ENCODE measurements around the gene PHF2.

The PHF2 gene

DNA sequence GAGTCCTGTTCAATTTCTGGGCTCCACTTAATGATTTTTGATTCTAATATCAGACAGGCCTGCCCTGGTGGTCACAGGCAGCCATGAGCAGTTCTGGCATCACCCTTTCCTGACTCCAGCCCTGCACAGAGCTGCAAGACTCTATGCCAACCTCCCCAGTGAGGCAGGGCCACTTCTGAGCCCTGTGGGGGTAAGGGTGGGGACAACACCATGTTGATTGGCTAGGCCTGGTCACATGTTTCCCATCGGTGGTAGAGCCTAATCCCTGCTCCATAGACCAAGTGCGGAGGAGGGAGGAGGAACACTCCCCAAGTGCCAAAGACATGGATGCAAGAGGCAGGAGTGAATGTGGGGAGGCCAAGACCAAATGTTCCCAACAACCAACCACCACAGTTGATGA lies 134.6 kb downstream of the PHF2 start:
- no peaks in the 10 kb centered on the region for H3K27me3 ChIP-seq (ENCODE audit: control insufficient read depth, insufficient read depth, low read length)
- no peaks in the 10 kb centered on the region for H3K4me1 ChIP-seq (ENCODE audit: control insufficient read depth, insufficient read depth, low read length)

DNA sequence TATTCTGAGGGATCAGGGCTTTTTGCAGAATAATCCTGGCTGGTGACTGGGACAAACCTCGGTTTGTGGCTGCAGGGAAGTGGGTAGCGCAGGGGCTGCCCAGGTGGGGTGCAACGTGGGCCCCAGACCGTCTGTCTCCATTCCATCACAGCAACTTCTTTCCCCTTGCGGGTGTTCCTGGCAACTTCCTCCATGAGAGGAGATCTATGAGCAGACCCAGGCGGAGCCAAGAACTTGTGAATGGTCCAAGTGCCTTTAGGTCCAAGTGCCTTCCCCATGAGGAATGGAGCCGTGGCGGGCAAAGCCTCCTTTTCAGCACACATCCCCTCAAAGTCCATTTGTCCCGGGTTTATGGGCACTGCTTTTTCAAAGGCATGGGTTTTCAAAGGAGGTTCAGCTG lies 136.5 kb downstream of the PHF2 start:
- Histone ChIP-seq H3K4me1 (ENCODE audit: control insufficient read depth, insufficient read depth, low read length) (no peaks in the 10 kb centered on the region), H3K36me3 (ENCODE audit: control insufficient read depth, insufficient read depth, low read length) (no peaks in the 10 kb centered on the region), H3K9ac (ENCODE audit: low read length) (no peak overlapping the region), H3K27me3 (ENCODE audit: control insufficient read depth, insufficient read depth, low read length) (no peaks in the 10 kb centered on the region), H3K9me3 (ENCODE audit: control insufficient read depth, low read length) (no peaks in the 10 kb centered on the region), H3K4me3 (ENCODE audit: low read length) (no peak overlapping the region)

More for the DNA sequence above, 134.6 kb downstream of the PHF2 start:
- no peak overlapping the region for H3K4me3 ChIP-seq (ENCODE audit: low read length)
- no peak overlapping the region for H3K9ac ChIP-seq (ENCODE audit: low read length)
- no peaks in the 10 kb centered on the region for H3K9me3 ChIP-seq (ENCODE audit: control insufficient read depth, low read length)
- no peaks in the 10 kb centered on the region for H3K36me3 ChIP-seq (ENCODE audit: control insufficient read depth, insufficient read depth, low read length)

DNA sequence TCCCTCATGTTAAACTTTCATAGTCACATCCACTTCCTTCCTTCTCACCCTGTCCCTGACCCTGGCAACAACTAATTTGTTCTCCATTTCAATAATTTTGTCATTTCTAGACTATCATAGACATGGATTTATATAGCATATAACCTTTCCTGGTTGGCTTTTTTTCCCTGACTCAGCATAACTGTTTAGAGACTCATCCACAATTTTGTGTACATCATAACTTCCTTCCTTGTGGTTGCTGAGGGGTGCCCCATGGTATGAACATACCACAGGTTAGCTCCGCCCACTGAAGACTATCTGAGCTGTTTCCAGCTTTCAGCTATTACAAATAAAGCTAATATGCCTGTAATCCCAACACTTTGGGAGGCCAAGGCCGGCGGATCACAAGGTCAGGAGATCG lies 137.3 kb downstream of the PHF2 start:
- Histone ChIP-seq H3K4me1 (ENCODE audit: control insufficient read depth, insufficient read depth, low read length) (no peaks in the 10 kb centered on the region), H3K9ac (ENCODE audit: low read length) (no peak overlapping the region), H3K4me3 (ENCODE audit: low read length) (no peak overlapping the region), H3K36me3 (ENCODE audit: control insufficient read depth, insufficient read depth, low read length) (no peaks in the 10 kb centered on the region), H3K27me3 (ENCODE audit: control insufficient read depth, insufficient read depth, low read length) (no peaks in the 10 kb centered on the region), H3K9me3 (ENCODE audit: control insufficient read depth, low read length) (no peaks in the 10 kb centered on the region)

DNA sequence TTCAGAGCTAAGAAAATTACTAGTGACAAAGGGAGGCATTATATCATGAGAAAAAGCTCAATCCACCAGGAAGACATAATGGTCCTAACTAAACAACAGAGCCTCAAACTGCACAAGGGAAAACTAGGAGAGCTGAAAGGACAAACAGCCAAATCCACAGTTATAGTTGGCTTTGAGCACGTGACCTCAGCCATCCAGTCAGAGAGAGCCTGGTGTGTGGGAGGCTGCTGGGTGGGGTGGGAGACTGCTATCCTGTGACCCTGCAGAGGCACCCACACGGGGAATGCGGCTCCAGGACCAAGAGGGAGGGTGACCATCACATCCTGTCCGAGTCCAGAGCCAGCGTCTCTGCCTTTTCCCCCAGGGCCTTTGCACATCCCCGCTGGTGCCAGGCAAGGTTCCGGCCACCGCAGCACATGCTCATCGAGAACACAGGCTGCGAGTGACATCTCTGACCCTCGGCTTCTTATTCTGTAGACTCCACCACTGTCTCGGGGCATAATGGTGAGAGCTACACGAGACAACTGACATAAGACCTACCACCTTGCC lies 145.1 kb downstream of the PHF2 start:
- H3K27me3 ChIP-seq (ENCODE audit: control insufficient read depth, insufficient read depth, low read length), result no peaks in the 10 kb centered on the region
- H3K4me3 ChIP-seq (ENCODE audit: low read length), result no peak overlapping the region
- no peaks in the 10 kb centered on the region for H3K4me1 ChIP-seq (ENCODE audit: control insufficient read depth, insufficient read depth, low read length)
- no peak overlapping the region for H3K9ac ChIP-seq (ENCODE audit: low read length)
- H3K36me3 ChIP-seq (ENCODE audit: control insufficient read depth, insufficient read depth, low read length), result no peaks in the 10 kb centered on the region
- H3K9me3 ChIP-seq (ENCODE audit: control insufficient read depth, low read length), result no peaks in the 10 kb centered on the region

DNA sequence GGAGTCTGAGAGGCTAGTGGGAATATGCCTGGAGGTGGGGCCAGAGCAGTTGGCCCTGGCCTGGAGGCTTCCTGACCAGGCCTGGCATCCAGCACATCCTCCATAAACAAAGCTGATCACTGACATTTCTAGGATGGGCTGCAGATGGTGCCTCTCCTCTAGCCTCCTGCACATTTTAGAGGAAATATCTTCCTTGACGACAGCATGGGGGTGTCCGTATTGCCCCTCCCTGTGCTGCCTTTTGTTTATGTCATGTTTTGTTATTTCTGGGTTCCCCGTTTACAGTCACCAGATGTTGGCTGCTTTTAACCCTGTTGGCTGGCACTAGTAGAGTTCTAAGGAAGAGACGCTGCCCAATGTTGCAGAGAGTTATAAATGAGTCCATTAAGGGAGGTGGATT lies 148.5 kb downstream of the PHF2 start:
- no peak overlapping the region for H3K4me3 ChIP-seq (ENCODE audit: low read length)
- no peaks in the 10 kb centered on the region for H3K36me3 ChIP-seq (ENCODE audit: control insufficient read depth, insufficient read depth, low read length)
- H3K4me1 ChIP-seq (ENCODE audit: control insufficient read depth, insufficient read depth, low read length), result no peaks in the 10 kb centered on the region
- H3K27me3 ChIP-seq (ENCODE audit: control insufficient read depth, insufficient read depth, low read length), result no peaks in the 10 kb centered on the region
- no peak overlapping the region for H3K9ac ChIP-seq (ENCODE audit: low read length)
- H3K9me3 ChIP-seq (ENCODE audit: control insufficient read depth, low read length), result no peaks in the 10 kb centered on the region

DNA sequence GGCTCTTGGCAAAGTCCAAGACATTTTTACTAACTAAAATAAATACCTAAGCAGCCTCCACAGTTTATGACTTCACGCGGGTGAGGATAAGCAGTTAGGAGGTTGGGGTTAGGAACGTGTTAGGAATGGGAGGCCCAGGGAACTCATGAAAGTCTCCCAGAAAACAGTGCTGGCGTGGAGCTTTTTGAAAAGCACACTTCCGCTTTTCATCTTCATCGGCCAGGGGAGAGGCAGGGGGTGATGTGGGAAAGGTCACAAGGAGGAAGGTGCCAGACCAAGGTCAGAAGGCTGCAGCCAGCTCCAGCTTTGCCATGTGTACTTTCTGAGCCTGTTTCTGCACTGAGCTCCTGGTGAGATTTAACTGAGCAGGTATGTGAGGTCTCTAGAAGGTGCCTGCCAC lies 149.0 kb downstream of the PHF2 start:
- Histone ChIP-seq H3K4me1 (ENCODE audit: control insufficient read depth, insufficient read depth, low read length) (no peaks in the 10 kb centered on the region), H3K36me3 (ENCODE audit: control insufficient read depth, insufficient read depth, low read length) (no peaks in the 10 kb centered on the region), H3K9ac (ENCODE audit: low read length) (no peak overlapping the region), H3K9me3 (ENCODE audit: control insufficient read depth, low read length) (no peaks in the 10 kb centered on the region), H3K4me3 (ENCODE audit: low read length) (no peak overlapping the region), H3K27me3 (ENCODE audit: control insufficient read depth, insufficient read depth, low read length) (no peaks in the 10 kb centered on the region)

DNA sequence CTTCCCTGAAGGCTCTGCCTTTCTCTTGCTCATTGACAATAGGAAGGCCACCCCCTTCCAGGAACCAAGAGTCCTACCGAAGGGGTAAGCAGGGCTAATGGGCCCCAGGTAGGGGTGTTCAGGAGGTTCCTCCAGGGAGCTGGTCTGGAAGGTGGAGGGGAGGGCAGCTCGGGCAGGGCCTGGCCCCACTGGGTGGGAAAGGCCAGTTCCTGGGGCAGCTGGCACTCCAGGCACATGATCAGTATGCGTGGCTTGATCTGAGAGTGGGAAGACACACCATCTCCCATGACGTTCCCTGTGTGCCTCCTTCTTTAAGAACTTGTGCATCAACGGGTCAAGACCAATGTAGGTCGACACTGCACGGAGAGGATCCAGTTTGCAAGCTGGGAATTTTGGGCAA lies 149.8 kb downstream of the PHF2 start:
- Histone ChIP-seq H3K27me3 (ENCODE audit: control insufficient read depth, insufficient read depth, low read length) (peaks cover 4% of the 10 kb centered on the region), H3K9ac (ENCODE audit: low read length) (no peak overlapping the region), H3K4me3 (ENCODE audit: low read length) (no peak overlapping the region), H3K9me3 (ENCODE audit: control insufficient read depth, low read length) (no peaks in the 10 kb centered on the region), H3K36me3 (ENCODE audit: control insufficient read depth, insufficient read depth, low read length) (no peaks in the 10 kb centered on the region), H3K4me1 (ENCODE audit: control insufficient read depth, insufficient read depth, low read length) (no peaks in the 10 kb centered on the region)
